GM12878 (cell line): ENCODE data around the gene GALNT18.

ENCODE experiments used
- CBFB ChIP-seq: IDR thresholded peaks from 2 replicates; pipeline ENCODE4 v1.6.1; 2016; ENCODE audit warnings: antibody characterized with exemption, low read depth
- EP300 ChIP-seq, 2 experiments: fragments of 150-350 bp in 1 of 2; IDR thresholded peaks; 2 replicates each; pipeline ENCODE4 v1.6.1; 2011 to 2012; ENCODE audit warnings: low read depth in 2 of 2, low read length in 2 of 2, borderline replicate concordance in 1 of 2, improper control_type of control experiment in 1 of 2, inconsistent platforms in 1 of 2; ENCODE audit not compliant: control insufficient read depth in 1 of 2
- ESRRA ChIP-seq: IDR thresholded peaks from 2 replicates; pipeline ENCODE4 v1.6.1; 2012; ENCODE audit warnings: mild to moderate bottlenecking, low read length, improper control_type of control experiment
- EZH2 ChIP-seq: IDR thresholded peaks from 2 replicates; pipeline ENCODE4 v1.6.1; 2012; ENCODE audit warnings: low read depth, mild to moderate bottlenecking, control low read depth, inconsistent platforms, low read length, borderline replicate concordance; ENCODE audit not compliant: control insufficient read depth
- POLR2A ChIP-seq: IDR thresholded peaks from 2 replicates; pipeline ENCODE4 v1.6.1; 2011; ENCODE audit warnings: low read depth, mild to moderate bottlenecking, low read length
- RB1 ChIP-seq: fragments of 450-650 bp; formaldehyde crosslinking; IDR thresholded peaks from 2 replicates; pipeline ENCODE4 v1.6.1; 2017; ENCODE audit warnings: mild to moderate bottlenecking, borderline replicate concordance
- SP1 ChIP-seq: IDR thresholded peaks from one replicate; pipeline ENCODE4 v1.6.1; 2011; ENCODE audit warnings: low read depth, low read length
- TF ChIP-seq, protein P1 (sequence below), 3 experiments: IDR thresholded peaks in 2 of 3; conservative IDR thresholded peaks in 1 of 3; 2 replicates each; pipeline ENCODE4 v1.5.1; 2011; ENCODE audit warnings: low read depth in 3 of 3, low read length in 3 of 3, mild to moderate bottlenecking in 3 of 3, control low read depth in 2 of 3, moderate library complexity in 2 of 3, inconsistent platforms in 1 of 3, mixed read lengths in 1 of 3; ENCODE audit not compliant: control insufficient read depth in 2 of 3, insufficient read depth in 1 of 3; ENCODE audit errors: extremely low read depth in 1 of 3
- TF ChIP-seq, protein P2 (sequence below): IDR thresholded peaks from 2 replicates; pipeline ENCODE4 v1.6.1; 2011; ENCODE audit warnings: low read depth, mild to moderate bottlenecking, low read length, moderate library complexity, borderline replicate concordance; ENCODE audit errors: extremely low read depth

DNA sequence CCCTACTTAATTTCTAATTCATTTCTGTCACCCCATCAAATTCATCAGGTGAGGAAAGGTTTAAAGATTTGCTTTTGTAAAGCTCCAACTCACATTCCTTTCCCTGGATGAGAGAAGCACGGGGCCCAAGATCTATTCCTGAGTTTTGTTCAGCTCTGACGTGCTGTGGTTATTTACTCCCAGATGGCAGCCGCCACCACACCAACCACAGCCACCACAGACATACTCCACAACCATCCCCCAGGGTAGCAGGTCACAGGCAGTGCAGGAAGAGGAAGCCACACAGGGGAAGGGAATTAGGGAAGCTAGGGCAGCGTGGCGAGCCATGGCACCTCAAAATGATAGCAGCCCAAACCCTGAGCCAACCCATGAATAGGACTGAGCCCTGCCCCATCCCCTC, 205.3 kb downstream of the GALNT18 start:
- TF ChIP-seq EP300 (IDR thresholded peaks at IDR 0.05; ENCODE audit: borderline replicate concordance in 1 of 2, control insufficient read depth in 1 of 2, low read depth in 2 of 2, low read length in 2 of 2) (no peak), EZH2 (no peak), POLR2A (no peak), CBFB (no peak), ESRRA (no peak), RB1 (no peak), SP1 (no peak)
- TF ChIP-seq, protein P1, sequence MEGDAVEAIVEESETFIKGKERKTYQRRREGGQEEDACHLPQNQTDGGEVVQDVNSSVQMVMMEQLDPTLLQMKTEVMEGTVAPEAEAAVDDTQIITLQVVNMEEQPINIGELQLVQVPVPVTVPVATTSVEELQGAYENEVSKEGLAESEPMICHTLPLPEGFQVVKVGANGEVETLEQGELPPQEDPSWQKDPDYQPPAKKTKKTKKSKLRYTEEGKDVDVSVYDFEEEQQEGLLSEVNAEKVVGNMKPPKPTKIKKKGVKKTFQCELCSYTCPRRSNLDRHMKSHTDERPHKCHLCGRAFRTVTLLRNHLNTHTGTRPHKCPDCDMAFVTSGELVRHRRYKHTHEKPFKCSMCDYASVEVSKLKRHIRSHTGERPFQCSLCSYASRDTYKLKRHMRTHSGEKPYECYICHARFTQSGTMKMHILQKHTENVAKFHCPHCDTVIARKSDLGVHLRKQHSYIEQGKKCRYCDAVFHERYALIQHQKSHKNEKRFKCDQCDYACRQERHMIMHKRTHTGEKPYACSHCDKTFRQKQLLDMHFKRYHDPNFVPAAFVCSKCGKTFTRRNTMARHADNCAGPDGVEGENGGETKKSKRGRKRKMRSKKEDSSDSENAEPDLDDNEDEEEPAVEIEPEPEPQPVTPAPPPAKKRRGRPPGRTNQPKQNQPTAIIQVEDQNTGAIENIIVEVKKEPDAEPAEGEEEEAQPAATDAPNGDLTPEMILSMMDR (IDR thresholded peaks at IDR 0.05 in 2 of 3, conservative IDR thresholded peaks at IDR 0.05 in 1 of 3; ENCODE audit: control insufficient read depth in 2 of 3, extremely low read depth in 1 of 3, insufficient read depth in 1 of 3, low read depth in 3 of 3, low read length in 3 of 3), result no peak
- TF ChIP-seq, protein P2, sequence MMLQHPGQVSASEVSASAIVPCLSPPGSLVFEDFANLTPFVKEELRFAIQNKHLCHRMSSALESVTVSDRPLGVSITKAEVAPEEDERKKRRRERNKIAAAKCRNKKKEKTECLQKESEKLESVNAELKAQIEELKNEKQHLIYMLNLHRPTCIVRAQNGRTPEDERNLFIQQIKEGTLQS, result no peak
